GM23248 (cell line): Measurements from ENCODE around the gene ALPL. TPM values are rescaled to one million over a fixed set of nuclear protein-coding genes. Genes with fewer than 3 reads are reported as not detected.
A peak's percentile ranks its signal among the peaks of the same experiment; 100 is the strongest.

ENCODE experiments used
- DNase-seq: peaks from one replicate; pipeline ENCODE4 v3.0.0-alpha.2; 2015
- H2AFZ ChIP-seq: fragments of 200-600 bp; sonication (generic); 2 replicates; pipeline ENCODE4 v1.6.1; 2016; ENCODE audit warnings: antibody characterized with exemption
- H3F3A ChIP-seq: fragments of 200-600 bp; sonication (generic); 2 replicates; pipeline ENCODE4 v1.6.1; 2016; ENCODE audit warnings: mild to moderate bottlenecking, antibody characterized with exemption, mixed run types; ENCODE audit not compliant: insufficient read depth
- H3K27ac ChIP-seq: fragments of 200-600 bp; sonication (generic); 2 replicates; pipeline ENCODE4 v1.5.1; 2016; ENCODE audit warnings: mild to moderate bottlenecking
- H3K27me3 ChIP-seq: fragments of 200-600 bp; sonication (generic); replicated peaks from 2 replicates; pipeline ENCODE4 v1.6.1; 2016; ENCODE audit warnings: mild to moderate bottlenecking; ENCODE audit not compliant: insufficient read depth
- H3K36me3 ChIP-seq: fragments of 200-600 bp; sonication (generic); 2 replicates; pipeline ENCODE4 v1.6.1; 2016; ENCODE audit warnings: low read depth, mild to moderate bottlenecking
- H3K4me1 ChIP-seq: fragments of 200-600 bp; sonication (generic); 2 replicates; pipeline ENCODE4 v1.6.1; 2016; ENCODE audit warnings: mild to moderate bottlenecking; ENCODE audit not compliant: insufficient read depth
- H3K4me2 ChIP-seq: fragments of 200-600 bp; sonication (generic); one replicate; pipeline ENCODE4 v1.6.1; 2016; ENCODE audit warnings: mild to moderate bottlenecking; ENCODE audit not compliant: unreplicated experiment
- H3K4me3 ChIP-seq: fragments of 200-600 bp; sonication (generic); 2 replicates; pipeline ENCODE4 v1.5.1; 2016; ENCODE audit warnings: mild to moderate bottlenecking
- H3K79me2 ChIP-seq: fragments of 200-600 bp; sonication (generic); 2 replicates; pipeline ENCODE4 v1.6.1; 2016; ENCODE audit warnings: mild to moderate bottlenecking; ENCODE audit not compliant: insufficient read depth
- H3K9ac ChIP-seq: fragments of 200-600 bp; sonication (generic); 2 replicates; pipeline ENCODE4 v1.6.1; 2016; ENCODE audit warnings: mild to moderate bottlenecking
- H3K9me2 ChIP-seq: fragments of 200-600 bp; sonication (generic); 2 replicates; pipeline ENCODE4 v1.6.1; 2016; ENCODE audit warnings: mixed run types, mild to moderate bottlenecking, moderate library complexity; ENCODE audit not compliant: insufficient read depth
- H3K9me3 ChIP-seq: fragments of 200-600 bp; sonication (generic); one replicate; pipeline ENCODE4 v1.6.1; 2017; ENCODE audit warnings: low read depth
- H4K20me1 ChIP-seq: fragments of 200-600 bp; sonication (generic); 2 replicates; pipeline ENCODE4 v1.6.0; 2016; ENCODE audit not compliant: insufficient read depth
- EZH2 ChIP-seq: fragments of 200-600 bp; sonication (generic); IDR thresholded peaks from 2 replicates; pipeline ENCODE4 v1.6.1; 2018; ENCODE audit warnings: antibody characterized with exemption, mild to moderate bottlenecking; ENCODE audit not compliant: insufficient read depth, poor library complexity, severe bottlenecking
- EZH2phosphoT487 ChIP-seq: fragments of 200-600 bp; sonication (generic); IDR thresholded peaks from 2 replicates; pipeline ENCODE4 v1.6.1; 2018; ENCODE audit warnings: antibody characterized with exemption, moderate library complexity, mild to moderate bottlenecking, low read depth; ENCODE audit not compliant: insufficient read depth
- WGBS, 2 experiments: methylation state at CpG; one replicate each; pipeline ENCODE4 v1.1.6; 2015 to 2017; ENCODE audit warnings: low lambda C conversion rate in 2 of 2, low coverage in 1 of 2; ENCODE audit errors: missing lambda C conversion rate in 2 of 2; 5-methylcytosine and 5-hydroxymethylcytosine counted together
- in situ Hi-C: fragments of 300-500 bp; cut with MboI; formaldehyde crosslinking; loops from 2 replicates; pipeline ENCODE4 v1.15.0; 2020
- polyA plus RNA-seq: library from polyadenylated mRNA; unstranded; fragments of >200 nt; fragmentation: Nextera tagmentation; extraction: Ambion mirVana; gene quantifications from 2 replicates; pipeline ENCODE4 v1.2.1, GENCODE V29; 2016
- total RNA-seq: library from RNA; depleted of rRNA; stranded (reverse); fragments of >200 nt; shearing (Covaris generic); gene quantifications from 2 replicates; pipeline ENCODE4 v1.2.3, GENCODE V29; 2014

ALPL gene
- total and polyA plus RNA-seq, 2 experiments from 2014 or later: 0.95 TPM; not detected in 1

GRCh38 chr1:21495225-21495820 lies 13.9 kb upstream of the ALPL start:
- DNase-seq: no peak
- Histone ChIP-seq H3F3A (no peaks in the 10 kb centered on the region), H3K4me1 (0 out of 2 replicates have a peak, but pooled peaks cover 4% of the 10 kb centered on the region), H3K27me3 (peaks cover 31% of the 10 kb centered on the region), H2AFZ (no peak overlapping the region), H3K36me3 (no peaks in the 10 kb centered on the region), H3K27ac (no peak overlapping the region), H3K9ac (no peak overlapping the region), H3K4me3 (no peak overlapping the region), H3K79me2 (no peaks in the 10 kb centered on the region), H4K20me1 (no peaks in the 10 kb centered on the region), H3K9me2 (no peaks in the 10 kb centered on the region), H3K9me3 (no peaks in the 10 kb centered on the region), H3K4me2 (no peak overlapping the region)
- in situ Hi-C loops: loop anchor here (25.0 kb wide), 2 partner anchors 108 to 258 kb away; no protein-coding TSS in a partner anchor
- TF ChIP-seq EZH2phosphoT487 (no peak), EZH2 (no peak)
- WGBS, 2 experiments: 73 to 77% methylated on average over 7 of the region's 7 CpGs

GRCh38 chr1:21496063-21496462 lies 13.2 kb upstream of the ALPL start:
- no peak overlapping the region for H3K4me3 ChIP-seq
- no peaks in the 10 kb centered on the region for H3K36me3 ChIP-seq
- H2AFZ ChIP-seq: no peak overlapping the region
- no peaks in the 10 kb centered on the region for H3F3A ChIP-seq
- no peak overlapping the region for H3K4me2 ChIP-seq
- no peak overlapping the region for H3K27ac ChIP-seq
- H4K20me1 ChIP-seq: no peaks in the 10 kb centered on the region
- H3K4me1 ChIP-seq: no peaks in the 10 kb centered on the region
- H3K9me3 ChIP-seq: no peaks in the 10 kb centered on the region
- in situ Hi-C loops: loop anchor here (25.0 kb wide), 2 partner anchors 109 to 259 kb away; no protein-coding TSS in a partner anchor
- DNase-seq: no peak
- no peaks in the 10 kb centered on the region for H3K9me2 ChIP-seq
- 36 to 39% methylated on average over 1 of the region's 1 CpG for WGBS, 2 experiments
- no peak for TF ChIP-seq EZH2
- H3K27me3 ChIP-seq: peaks cover 38% of the 10 kb centered on the region
- no peaks in the 10 kb centered on the region for H3K79me2 ChIP-seq
- no peak overlapping the region for H3K9ac ChIP-seq

GRCh38 chr1:21496886-21497285 lies 12.3 kb upstream of the ALPL start:
- Histone ChIP-seq H3K4me2 (no peak overlapping the region), H3K4me1 (no peaks in the 10 kb centered on the region), H3K9me3 (no peaks in the 10 kb centered on the region), H3K9ac (no peak overlapping the region), H3K4me3 (no peak overlapping the region), H3K79me2 (no peaks in the 10 kb centered on the region), H2AFZ (no peak overlapping the region), H3K9me2 (no peaks in the 10 kb centered on the region), H3K27ac (no peak overlapping the region), H3F3A (no peaks in the 10 kb centered on the region), H4K20me1 (no peaks in the 10 kb centered on the region), H3K36me3 (no peaks in the 10 kb centered on the region), H3K27me3 (peaks cover 40% of the 10 kb centered on the region)
- peak; percentile 16 for DNase-seq
- no peak for TF ChIP-seq EZH2phosphoT487
- no peak for TF ChIP-seq EZH2
- in situ Hi-C loops: loop anchor here (25.0 kb wide), 2 partner anchors 110 to 260 kb away; no protein-coding TSS in a partner anchor
- WGBS, 2 experiments: 54 to 60% methylated on average over 3 of the region's 3 CpGs

- no peak overlapping the region for H3K4me3 ChIP-seq
- no peaks in the 10 kb centered on the region for H3F3A ChIP-seq
- no peak overlapping the region for H3K9ac ChIP-seq
- H3K79me2 ChIP-seq: no peaks in the 10 kb centered on the region
- H4K20me1 ChIP-seq: no peaks in the 10 kb centered on the region
- DNase-seq: no peak
- no peaks in the 10 kb centered on the region for H3K36me3 ChIP-seq
- H3K27me3 ChIP-seq: peaks cover 36% of the 10 kb centered on the region
- in situ Hi-C loops: loop anchor here (25.0 kb wide), 2 partner anchors 110 to 260 kb away; no protein-coding TSS in a partner anchor
- no peak overlapping the region for H2AFZ ChIP-seq
- no peak for TF ChIP-seq EZH2phosphoT487
- TF ChIP-seq EZH2: no peak
- 62 to 66% methylated on average over 7 of the region's 7 CpGs for WGBS, 2 experiments
- no peak overlapping the region for H3K4me2 ChIP-seq
- no peak overlapping the region for H3K27ac ChIP-seq
- no peaks in the 10 kb centered on the region for H3K4me1 ChIP-seq
- no peaks in the 10 kb centered on the region for H3K9me2 ChIP-seq
- H3K9me3 ChIP-seq: no peaks in the 10 kb centered on the region
Measured at GRCh38 chr1:21497466-21498061, 11.7 kb upstream of the ALPL start.
